Measurements from ENCODE around the gene GUCY1B1. TPM values are rescaled to one million over a fixed set of nuclear protein-coding genes. Genes with fewer than 3 reads are reported as not detected.

Gene GUCY1B1
- 10 to 100 TPM in 1 of 4 donors, 1 to 10 TPM in 3; 5.8 to 35.5 (median 8.3) TPM for total RNA-seq

- DNase-seq (ENCODE audit: low spot score): peak; percentile 64
- peak; percentile 99 for ATAC-seq (ENCODE audit: low FRiP score)
- TF ChIP-seq, protein P1, sequence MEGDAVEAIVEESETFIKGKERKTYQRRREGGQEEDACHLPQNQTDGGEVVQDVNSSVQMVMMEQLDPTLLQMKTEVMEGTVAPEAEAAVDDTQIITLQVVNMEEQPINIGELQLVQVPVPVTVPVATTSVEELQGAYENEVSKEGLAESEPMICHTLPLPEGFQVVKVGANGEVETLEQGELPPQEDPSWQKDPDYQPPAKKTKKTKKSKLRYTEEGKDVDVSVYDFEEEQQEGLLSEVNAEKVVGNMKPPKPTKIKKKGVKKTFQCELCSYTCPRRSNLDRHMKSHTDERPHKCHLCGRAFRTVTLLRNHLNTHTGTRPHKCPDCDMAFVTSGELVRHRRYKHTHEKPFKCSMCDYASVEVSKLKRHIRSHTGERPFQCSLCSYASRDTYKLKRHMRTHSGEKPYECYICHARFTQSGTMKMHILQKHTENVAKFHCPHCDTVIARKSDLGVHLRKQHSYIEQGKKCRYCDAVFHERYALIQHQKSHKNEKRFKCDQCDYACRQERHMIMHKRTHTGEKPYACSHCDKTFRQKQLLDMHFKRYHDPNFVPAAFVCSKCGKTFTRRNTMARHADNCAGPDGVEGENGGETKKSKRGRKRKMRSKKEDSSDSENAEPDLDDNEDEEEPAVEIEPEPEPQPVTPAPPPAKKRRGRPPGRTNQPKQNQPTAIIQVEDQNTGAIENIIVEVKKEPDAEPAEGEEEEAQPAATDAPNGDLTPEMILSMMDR (IDR thresholded peaks at IDR 0.05): no peak
Observed at GRCh38 chr4:155758481-155759371, at the start of gene GUCY1B1. Gene GUCY1B1, plus strand, starts transcription at chr4:155759021. Its CDS starts 120 bp downstream, at chr4:155759141.

DNA sequence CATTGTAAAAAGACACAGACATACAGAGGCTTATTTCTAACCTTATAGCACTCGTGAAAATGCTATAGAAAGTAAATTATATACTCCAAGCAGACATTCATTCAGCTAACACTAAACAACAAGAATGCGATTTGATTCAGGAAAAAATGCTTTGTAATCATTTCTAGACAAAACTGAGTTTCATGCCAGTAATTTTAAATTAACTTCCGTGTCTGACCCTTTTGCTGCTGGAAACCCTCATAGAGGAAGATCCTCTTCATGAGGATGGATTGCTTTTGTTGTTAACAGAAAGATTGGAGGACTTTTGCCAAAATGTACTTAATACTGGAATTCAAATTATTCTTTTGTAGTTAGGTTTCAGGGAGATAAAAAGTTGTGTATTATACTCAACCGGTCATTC is 48.9 kb upstream of the GUCY1B1 start:
- DNase-seq (ENCODE audit: low spot score) (no peak), ATAC-seq (ENCODE audit: low FRiP score) (no peak)
- TF ChIP-seq, protein P1 (IDR thresholded peaks at IDR 0.05): no peak

GRCh38 chr4:155711556-155711955 is 47.3 kb upstream of the GUCY1B1 start:
- ATAC-seq (ENCODE audit: low FRiP score) (no peak), DNase-seq (ENCODE audit: low spot score) (no peak)
- TF ChIP-seq, protein P1 (IDR thresholded peaks at IDR 0.05): no peak

DNA sequence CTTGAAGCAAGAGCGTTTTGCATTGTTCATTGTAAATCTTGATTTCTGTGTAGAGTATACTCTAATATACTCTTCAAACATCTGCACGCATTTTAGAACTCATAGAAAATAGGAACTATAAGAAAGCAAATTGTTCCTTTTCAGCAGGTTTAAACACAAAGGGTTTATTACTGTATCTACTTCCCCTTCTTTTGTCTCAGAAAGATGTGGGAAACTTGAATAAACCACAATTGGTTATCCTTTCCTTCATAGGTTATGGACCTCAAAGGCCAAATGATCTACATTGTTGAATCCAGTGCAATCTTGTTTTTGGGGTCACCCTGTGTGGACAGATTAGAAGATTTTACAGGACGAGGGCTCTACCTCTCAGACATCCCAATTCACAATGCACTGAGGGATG is 46.0 kb upstream of the GUCY1B1 start:
- DNase-seq (ENCODE audit: low spot score): no peak
- TF ChIP-seq, protein P1 (IDR thresholded peaks at IDR 0.05): no peak

DNA sequence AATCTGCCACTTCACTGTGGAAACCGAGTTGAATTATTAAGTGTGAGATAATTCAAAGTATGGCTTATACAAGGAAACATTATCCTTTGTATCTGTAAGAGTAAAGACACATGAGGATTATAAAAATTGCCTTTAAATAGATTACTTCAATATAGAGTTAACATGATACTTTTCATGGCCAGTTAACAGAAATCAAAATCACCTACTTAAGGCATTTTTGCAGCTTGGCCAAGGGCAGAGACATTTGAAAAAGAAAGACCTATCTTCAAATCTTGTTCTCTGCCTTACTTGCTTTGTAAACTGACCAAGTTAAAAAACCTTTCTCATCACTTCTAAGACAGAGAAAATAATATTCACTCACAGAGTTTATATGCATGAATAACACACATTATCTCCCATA is 44.9 kb upstream of the GUCY1B1 start:
- no peak for ATAC-seq (ENCODE audit: low FRiP score)

More for the DNA sequence above, 46.0 kb upstream of the GUCY1B1 start:
- no peak for ATAC-seq (ENCODE audit: low FRiP score)

DNA sequence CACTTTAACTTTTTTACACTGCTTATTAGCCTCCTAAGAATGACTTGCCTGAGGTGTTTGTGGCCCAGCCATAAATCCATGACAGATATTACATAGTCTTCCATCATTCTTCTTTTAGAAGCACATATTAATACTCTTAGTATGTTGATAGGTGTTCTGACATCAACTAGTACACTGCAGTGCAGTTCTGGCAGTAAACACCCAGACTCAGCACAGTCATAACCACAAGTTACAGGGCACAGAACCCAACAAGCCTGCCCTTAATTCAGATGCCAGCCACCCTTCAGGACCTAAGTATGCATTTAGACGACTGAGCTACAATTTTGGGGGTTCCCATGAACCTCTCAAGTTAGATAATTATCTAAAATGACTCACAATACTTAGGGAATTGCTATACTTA is 36.5 kb upstream of the GUCY1B1 start:
- DNase-seq (ENCODE audit: low spot score) (no peak), ATAC-seq (ENCODE audit: low FRiP score) (no peak)
- TF ChIP-seq, protein P1 (IDR thresholded peaks at IDR 0.05): no peak

More for the DNA sequence above, 44.9 kb upstream of the GUCY1B1 start:
- TF ChIP-seq, protein P1 (IDR thresholded peaks at IDR 0.05): no peak
- no peak for DNase-seq (ENCODE audit: low spot score)
